ENCODE data around the gene GAS7.

GAS7 gene

DNA sequence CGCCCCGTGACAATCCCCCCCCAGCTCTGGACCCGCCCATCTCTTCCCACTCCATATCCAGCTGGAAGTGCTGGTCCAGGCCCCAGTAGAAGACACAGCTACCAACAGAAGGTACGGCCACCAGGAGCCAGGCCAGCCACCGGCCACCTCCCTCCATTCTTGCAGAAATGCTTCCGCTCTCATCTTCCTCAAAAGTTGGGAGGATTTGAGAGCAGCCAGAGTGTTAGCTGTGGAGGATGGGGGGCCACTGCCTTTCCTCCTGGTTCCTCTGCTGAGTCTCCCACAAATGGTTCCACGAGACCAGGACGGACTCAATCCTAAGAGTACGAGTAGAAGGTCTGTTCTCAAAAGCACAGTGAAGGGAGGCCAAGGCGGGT lies 78.3 kb downstream of the GAS7 start:
- TF ChIP-seq, protein P1, sequence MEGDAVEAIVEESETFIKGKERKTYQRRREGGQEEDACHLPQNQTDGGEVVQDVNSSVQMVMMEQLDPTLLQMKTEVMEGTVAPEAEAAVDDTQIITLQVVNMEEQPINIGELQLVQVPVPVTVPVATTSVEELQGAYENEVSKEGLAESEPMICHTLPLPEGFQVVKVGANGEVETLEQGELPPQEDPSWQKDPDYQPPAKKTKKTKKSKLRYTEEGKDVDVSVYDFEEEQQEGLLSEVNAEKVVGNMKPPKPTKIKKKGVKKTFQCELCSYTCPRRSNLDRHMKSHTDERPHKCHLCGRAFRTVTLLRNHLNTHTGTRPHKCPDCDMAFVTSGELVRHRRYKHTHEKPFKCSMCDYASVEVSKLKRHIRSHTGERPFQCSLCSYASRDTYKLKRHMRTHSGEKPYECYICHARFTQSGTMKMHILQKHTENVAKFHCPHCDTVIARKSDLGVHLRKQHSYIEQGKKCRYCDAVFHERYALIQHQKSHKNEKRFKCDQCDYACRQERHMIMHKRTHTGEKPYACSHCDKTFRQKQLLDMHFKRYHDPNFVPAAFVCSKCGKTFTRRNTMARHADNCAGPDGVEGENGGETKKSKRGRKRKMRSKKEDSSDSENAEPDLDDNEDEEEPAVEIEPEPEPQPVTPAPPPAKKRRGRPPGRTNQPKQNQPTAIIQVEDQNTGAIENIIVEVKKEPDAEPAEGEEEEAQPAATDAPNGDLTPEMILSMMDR (IDR thresholded peaks at IDR 0.05): no peak

- TF ChIP-seq, protein P1 (IDR thresholded peaks at IDR 0.05): no peak
These were observed 79.0 kb downstream of the GAS7 start for GRCh38 chr17:10119203-10120108.

GRCh38 chr17:10118788-10119130 lies 79.6 kb downstream of the GAS7 start:
- TF ChIP-seq, protein P1 (IDR thresholded peaks at IDR 0.05): no peak

DNA sequence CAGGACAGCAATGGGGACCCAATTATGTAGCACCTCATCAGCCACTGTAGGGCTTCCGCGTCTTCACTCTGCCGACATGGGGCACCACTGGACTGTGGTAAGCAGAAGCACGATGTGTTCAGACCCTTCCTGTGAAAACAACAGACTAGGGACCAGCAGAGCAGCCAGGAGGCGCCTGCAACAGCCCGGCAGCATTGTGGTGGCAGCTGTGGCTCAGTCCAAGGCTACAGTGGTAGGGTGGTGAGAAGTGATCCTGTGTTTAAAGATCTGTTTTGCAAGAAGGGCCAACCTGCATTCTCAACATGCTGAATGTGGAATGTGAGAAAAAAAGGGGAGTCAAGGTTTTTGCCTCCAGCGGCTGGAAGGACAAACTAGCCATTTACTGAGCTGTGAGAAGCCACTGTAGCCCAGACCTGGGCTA lies 80.8 kb downstream of the GAS7 start:
- TF ChIP-seq, protein P1 (IDR thresholded peaks at IDR 0.05): no peak

DNA sequence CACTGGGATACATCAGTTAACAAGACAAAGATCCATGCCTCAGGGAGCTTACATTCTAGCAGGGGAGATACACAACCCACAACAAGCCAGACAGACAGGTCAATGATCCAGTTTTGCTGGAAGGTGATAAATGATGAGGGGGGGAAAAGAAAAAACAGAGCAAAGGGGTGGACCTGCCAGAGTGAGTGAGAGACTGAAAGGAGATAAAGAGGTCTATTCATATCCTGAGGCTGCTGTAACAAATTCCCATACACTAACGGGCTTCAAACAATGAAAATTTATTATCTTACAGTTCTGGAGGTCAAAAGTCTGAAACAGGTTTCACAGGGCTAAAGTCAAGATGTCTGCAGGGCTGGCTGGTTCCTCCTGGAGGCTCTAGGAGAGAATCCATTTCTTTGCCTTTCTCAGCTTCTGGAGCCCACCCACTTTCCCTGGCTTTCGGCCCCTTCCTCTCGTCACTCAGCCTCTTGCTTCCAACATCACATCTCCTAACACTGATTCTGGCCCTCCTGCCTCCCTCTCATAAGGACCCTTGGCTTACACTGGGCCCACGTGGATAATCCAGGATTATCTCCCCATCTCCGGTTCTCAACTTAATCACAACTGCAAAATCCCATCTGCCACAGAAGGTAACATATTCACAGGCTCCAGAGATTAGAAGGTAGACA lies 81.5 kb downstream of the GAS7 start:
- TF ChIP-seq, protein P1 (IDR thresholded peaks at IDR 0.05): no peak

DNA sequence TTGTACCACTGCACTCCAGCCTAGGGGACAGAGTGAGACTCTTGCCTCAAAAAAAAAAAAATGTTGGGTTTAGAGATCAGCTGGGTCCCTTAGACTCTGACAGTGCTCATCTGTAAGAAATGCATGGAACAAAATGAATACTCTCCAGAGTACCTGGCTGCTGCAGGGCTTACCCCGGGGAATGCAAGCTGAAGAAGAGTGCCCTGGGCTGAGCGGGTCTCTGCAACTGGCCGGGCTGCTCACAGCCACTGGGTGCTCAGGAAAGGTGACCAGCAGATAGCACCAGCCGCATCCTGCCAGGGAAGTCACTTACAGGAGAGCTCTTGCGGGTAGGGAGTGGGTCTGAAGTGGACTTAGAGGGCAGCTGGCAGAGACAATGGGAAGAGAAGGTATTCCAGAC lies 82.1 kb downstream of the GAS7 start:
- TF ChIP-seq, protein P1 (IDR thresholded peaks at IDR 0.05): no peak

DNA sequence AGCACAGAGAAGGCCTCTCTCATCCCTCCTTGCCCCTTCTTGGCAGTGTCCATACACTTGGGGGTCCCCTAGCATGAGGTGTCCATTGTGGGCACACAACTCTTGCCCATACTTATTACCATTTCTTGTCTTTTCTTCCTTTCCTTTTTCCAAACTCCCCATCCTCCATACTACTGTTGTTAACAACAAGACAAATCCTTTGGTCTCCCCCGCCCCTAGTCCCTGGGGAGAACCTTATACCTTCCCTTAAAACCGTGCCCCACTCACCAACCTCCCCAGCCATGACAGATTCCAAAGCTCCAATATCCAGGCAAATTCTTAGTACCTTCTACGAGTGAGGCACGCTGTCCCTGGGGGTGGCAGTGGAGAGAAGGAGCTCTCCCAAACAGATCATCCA lies 82.9 kb downstream of the GAS7 start:
- TF ChIP-seq, protein P1 (IDR thresholded peaks at IDR 0.05): no peak
